ENCODE measurements around the gene NDUFAF3.

DNA sequence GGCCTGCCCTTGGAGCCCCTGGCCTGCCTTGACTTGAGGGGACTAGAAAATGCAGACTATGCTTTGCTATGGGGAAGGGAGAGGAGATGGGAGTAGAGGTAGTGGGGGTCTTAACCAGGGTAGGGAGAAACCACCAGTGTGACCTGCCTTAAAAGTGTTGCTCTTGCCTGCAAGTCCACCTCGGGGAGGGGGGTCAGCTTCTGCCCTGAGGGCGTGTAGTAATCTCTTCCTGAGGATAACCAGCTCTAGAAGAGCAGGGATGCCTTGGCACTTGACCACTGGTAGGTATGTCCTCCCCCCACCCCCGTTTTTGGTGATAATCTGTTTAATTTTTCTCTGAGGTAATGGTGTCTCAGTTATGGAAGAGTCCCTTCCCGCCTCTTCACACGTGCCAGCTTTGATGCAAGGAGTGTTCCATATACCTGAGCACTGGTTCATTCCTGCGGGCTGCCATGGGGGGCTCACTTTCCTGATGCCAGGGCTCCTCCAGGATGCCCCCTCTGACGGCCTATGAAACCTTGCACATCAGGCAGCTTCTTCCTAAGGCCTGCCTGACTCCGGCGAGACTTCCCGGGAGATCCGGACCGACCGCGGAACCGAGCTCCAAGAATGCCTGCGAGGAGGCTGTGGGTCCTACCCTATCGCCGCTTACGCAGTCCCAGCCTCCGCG, 32.7 kb upstream of the NDUFAF3 start:
- TF ChIP-seq, protein P1, sequence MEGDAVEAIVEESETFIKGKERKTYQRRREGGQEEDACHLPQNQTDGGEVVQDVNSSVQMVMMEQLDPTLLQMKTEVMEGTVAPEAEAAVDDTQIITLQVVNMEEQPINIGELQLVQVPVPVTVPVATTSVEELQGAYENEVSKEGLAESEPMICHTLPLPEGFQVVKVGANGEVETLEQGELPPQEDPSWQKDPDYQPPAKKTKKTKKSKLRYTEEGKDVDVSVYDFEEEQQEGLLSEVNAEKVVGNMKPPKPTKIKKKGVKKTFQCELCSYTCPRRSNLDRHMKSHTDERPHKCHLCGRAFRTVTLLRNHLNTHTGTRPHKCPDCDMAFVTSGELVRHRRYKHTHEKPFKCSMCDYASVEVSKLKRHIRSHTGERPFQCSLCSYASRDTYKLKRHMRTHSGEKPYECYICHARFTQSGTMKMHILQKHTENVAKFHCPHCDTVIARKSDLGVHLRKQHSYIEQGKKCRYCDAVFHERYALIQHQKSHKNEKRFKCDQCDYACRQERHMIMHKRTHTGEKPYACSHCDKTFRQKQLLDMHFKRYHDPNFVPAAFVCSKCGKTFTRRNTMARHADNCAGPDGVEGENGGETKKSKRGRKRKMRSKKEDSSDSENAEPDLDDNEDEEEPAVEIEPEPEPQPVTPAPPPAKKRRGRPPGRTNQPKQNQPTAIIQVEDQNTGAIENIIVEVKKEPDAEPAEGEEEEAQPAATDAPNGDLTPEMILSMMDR (conservative IDR thresholded peaks at IDR 0.05 in 1 of 2, IDR thresholded peaks at IDR 0.05 in 1 of 2; ENCODE audit: low read depth in 1 of 2, low read length in 2 of 2): no peak
- TF ChIP-seq EZH2 (IDR thresholded peaks at IDR 0.05; ENCODE audit: low read length, missing control alignments): no peak
